OCI-LY7 (cell line): ENCODE data around the gene HOOK2. TPM values are rescaled to one million over a fixed set of nuclear protein-coding genes. Genes with fewer than 3 reads are reported as not detected.

Experiments used
- BruUV-seq: library from RNA; stranded (reverse); fragments of 400-500 nt; replicated peaks from 2 replicates; lab custom pipeline; 2021; lab: Mats Ljungman, UMichigan
- CTCF ChIA-PET: fragments of 300-600 bp; sonication (Branson Sonifier 250); formaldehyde crosslinking; loops from one replicate; lab custom pipeline; 2022; ENCODE audit warnings: antibody characterized with exemption; ENCODE audit not compliant: unreplicated experiment; lab: Charles Lee
- POLR2A ChIA-PET: fragments of 300-600 bp; sonication (Branson Sonifier 250); formaldehyde crosslinking; loops from one replicate; lab custom pipeline; 2022; ENCODE audit warnings: antibody characterized with exemption; lab: Charles Lee
- DNase-seq: peaks from one replicate; pipeline ENCODE4 v3.0.0-alpha.2; 2015; ENCODE audit warnings: low spot score
- H2AFZ ChIP-seq: fragments of 200-600 bp; sonication (generic), shearing (Covaris generic); 2 replicates; pipeline ENCODE4 v1.6.1; 2014; ENCODE audit warnings: mild to moderate bottlenecking, antibody characterized with exemption, low read length, moderate library complexity
- H3K27ac ChIP-seq: fragments of 200-600 bp; sonication (generic); 2 replicates; pipeline ENCODE4 v1.5.1; 2014; ENCODE audit warnings: mixed run types, low read depth, mild to moderate bottlenecking, moderate library complexity, low read length, inconsistent platforms; ENCODE audit not compliant: poor library complexity, severe bottlenecking
- H3K36me3 ChIP-seq: fragments of 200-600 bp; sonication (generic); 2 replicates; pipeline ENCODE4 v1.6.1; 2014; ENCODE audit warnings: mild to moderate bottlenecking, antibody characterized with exemption, low read length, moderate library complexity, mixed read lengths; ENCODE audit not compliant: insufficient read depth
- H3K4me1 ChIP-seq: fragments of 200-600 bp; sonication (generic); 2 replicates; pipeline ENCODE4 v1.5.1; 2014; ENCODE audit warnings: mild to moderate bottlenecking, low read length; ENCODE audit not compliant: insufficient read depth, poor library complexity, severe bottlenecking
- H3K4me2 ChIP-seq: fragments of 200-600 bp; sonication (generic); 2 replicates; pipeline ENCODE4 v1.6.1; 2014; ENCODE audit warnings: mild to moderate bottlenecking, low read length
- H3K4me3 ChIP-seq: fragments of 200-600 bp; sonication (generic); 2 replicates; pipeline ENCODE4 v1.5.1; 2014; ENCODE audit warnings: mild to moderate bottlenecking, low read depth, low read length; ENCODE audit not compliant: poor library complexity, severe bottlenecking
- H3K79me2 ChIP-seq: fragments of 200-600 bp; sonication (generic); 2 replicates; pipeline ENCODE4 v1.6.1; 2016; ENCODE audit warnings: low read depth, mild to moderate bottlenecking, low read length, moderate library complexity, mixed read lengths; ENCODE audit not compliant: insufficient read depth
- H3K9me2 ChIP-seq: fragments of 200-600 bp; sonication (generic); 2 replicates; pipeline ENCODE4 v1.6.1; 2016; ENCODE audit warnings: mild to moderate bottlenecking, low read length, mixed read lengths; ENCODE audit not compliant: insufficient read depth
- H3K9me3 ChIP-seq: fragments of 200-600 bp; sonication (generic); 2 replicates; pipeline ENCODE4 v1.6.1; 2014; ENCODE audit warnings: mild to moderate bottlenecking, mixed run types, low read length, mixed read lengths
- H4K20me1 ChIP-seq: fragments of 200-600 bp; sonication (generic); 2 replicates; pipeline ENCODE4 v1.6.1; 2014; ENCODE audit warnings: mild to moderate bottlenecking, antibody characterized with exemption, low read length, moderate library complexity, mixed read lengths; ENCODE audit not compliant: insufficient read depth
- CTCF ChIP-seq: fragments of 200-600 bp; sonication (generic); conservative IDR thresholded peaks from 2 replicates; pipeline ENCODE4 v1.5.1; 2014; ENCODE audit warnings: mild to moderate bottlenecking, antibody characterized with exemption, low read length, moderate library complexity, mixed read lengths
- EZH2phosphoT487 ChIP-seq: fragments of 200-600 bp; sonication (generic); IDR thresholded peaks from 2 replicates; pipeline ENCODE4 v1.6.1; 2018; ENCODE audit warnings: low read depth, borderline replicate concordance, mild to moderate bottlenecking, mixed run types, antibody characterized with exemption, low read length, moderate library complexity, mixed read lengths
- intact Hi-C: fragments of 100-400 bp; cut with micrococcal nuclease; formaldehyde crosslinking; loops from one replicate; pipeline ENCODE4 v1.10.0; 2022; ENCODE audit not compliant: unreplicated experiment
- total RNA-seq, 2 experiments: library from RNA; depleted of rRNA in 1 of 2; stranded (reverse); fragments of >200 nt in 1 of 2; shearing (Covaris generic) in 1 of 2; gene quantifications; 2 replicates each; pipeline ENCODE4 v1.2.3, GENCODE V29; 2014 to 2022

The HOOK2 gene
- total RNA-seq, 2 experiments from 2014 or later = 9.1 to 28.8 TPM

DNA sequence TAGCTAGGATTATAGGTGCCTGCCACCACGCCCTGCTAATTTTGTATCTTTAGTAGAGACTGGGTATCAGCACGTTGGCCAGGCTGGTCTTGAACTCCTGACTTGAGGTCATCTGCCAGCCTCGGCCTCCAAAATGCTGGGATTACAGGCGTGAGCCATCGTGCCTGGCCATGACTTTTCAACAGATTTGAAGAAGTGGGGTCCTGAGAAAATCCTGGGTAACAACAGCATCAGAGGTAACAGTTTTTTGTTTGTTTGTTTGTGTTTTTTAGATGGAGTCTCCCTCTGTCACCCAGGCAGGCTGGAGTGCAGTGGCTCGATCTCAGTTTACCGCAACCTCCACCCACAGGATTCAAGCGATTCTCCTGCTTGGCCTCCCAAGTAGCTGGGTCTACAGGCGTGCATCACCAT, 19.6 kb upstream of the HOOK2 start:
- no TSS peak for BruUV-seq
- Histone ChIP-seq H3K27ac (no peak overlapping the region), H3K9me2 (no peaks in the 10 kb centered on the region), H4K20me1 (no peaks in the 10 kb centered on the region; the same call in 1 of the 2 replicates), H3K36me3 (peaks cover 16% of the 10 kb centered on the region; the same call in 1 of the 2 replicates), H3K79me2 (peaks cover 8% of the 10 kb centered on the region), H3K4me2 (no peak overlapping the region), H3K9me3 (no peaks in the 10 kb centered on the region), H3K4me3 (no peak overlapping the region), H3K4me1 (peaks cover 29% of the 10 kb centered on the region), H2AFZ (no peak overlapping the region)
- CTCF ChIA-PET = no interaction called here
- intact Hi-C loops = loop anchor here (5.0 kb wide), 1 partner anchor 73 kb away; the partner anchor contains the start of gene TNPO2
- TF ChIP-seq EZH2phosphoT487 = no peak
- TF ChIP-seq CTCF = no peak
- DNase-seq = no peak
- POLR2A ChIA-PET = interaction anchor here (0.7 kb wide), 1 partner anchor 8 kb away, joined by 3 read pairs; no protein-coding TSS in a partner anchor

- Histone ChIP-seq H3K4me1 (peaks cover 34% of the 10 kb centered on the region), H3K27ac (peak overlapping the region; percentile 24), H3K4me2 (peak overlapping the region; percentile 95), H3K79me2 (peaks cover 8% of the 10 kb centered on the region), H3K9me2 (no peaks in the 10 kb centered on the region), H3K36me3 (peaks cover 10% of the 10 kb centered on the region; the same call in 1 of the 2 replicates), H3K9me3 (no peaks in the 10 kb centered on the region), H2AFZ (no peak overlapping the region), H4K20me1 (no peaks in the 10 kb centered on the region; the same call in 1 of the 2 replicates), H3K4me3 (peak overlapping the region; percentile 84)
- POLR2A ChIA-PET = no interaction called here
- no peak for TF ChIP-seq CTCF
- TF ChIP-seq EZH2phosphoT487 = no peak
- CTCF ChIA-PET = no interaction called here
- intact Hi-C loops = loop anchor here (5.0 kb wide), 1 partner anchor 72 kb away; the partner anchor contains the start of gene TNPO2
- BruUV-seq = no TSS peak
- DNase-seq = no peak
These were observed 19.0 kb upstream of the HOOK2 start for GRCh38 chr19:12794196-12794941.
